Central memory CD8-positive, alpha-beta T cell (primary cell): ENCODE data around the gene CDH2.
A peak's percentile ranks its signal among the peaks of the same experiment; 100 is the strongest.

Experiments used
- ATAC-seq: fragments of 150-1000 bp; cut with Tn5 transposase; replicated peaks from 2 replicates; pipeline ENCODE4 v1.10.0; 2022; ENCODE audit warnings: mild to moderate bottlenecking, moderate FRiP score, moderate number of reproducible peaks; ENCODE audit not compliant: poor library complexity, severe bottlenecking; ENCODE audit errors: extremely low read depth
- DNase-seq, 2 donors: peaks; one replicate each; pipeline ENCODE4 v3.0.0; 2021; ENCODE audit warnings: low spot score in 2 of 2
- H3K27ac Mint-ChIP-seq: one replicate; pipeline ENCODE4 v1.8.0; 2022; ENCODE audit warnings: low read depth, mild to moderate bottlenecking, moderate library complexity, mixed read lengths
- H3K27me3 Mint-ChIP-seq: one replicate; pipeline ENCODE4 v1.8.0; 2022; ENCODE audit warnings: mixed read lengths
- H3K36me3 Mint-ChIP-seq: one replicate; pipeline ENCODE4 v1.8.0; 2022; ENCODE audit warnings: mild to moderate bottlenecking, moderate library complexity, mixed read lengths; ENCODE audit not compliant: insufficient read depth
- H3K4me1 Mint-ChIP-seq: one replicate; pipeline ENCODE4 v1.8.0; 2022; ENCODE audit warnings: mixed read lengths
- H3K4me3 Mint-ChIP-seq: one replicate; pipeline ENCODE4 v1.8.0; 2022; ENCODE audit warnings: mild to moderate bottlenecking, moderate library complexity, mixed read lengths
- H3K9me3 Mint-ChIP-seq: one replicate; pipeline ENCODE4 v1.8.0; 2022; ENCODE audit warnings: mixed read lengths

The CDH2 gene

DNA sequence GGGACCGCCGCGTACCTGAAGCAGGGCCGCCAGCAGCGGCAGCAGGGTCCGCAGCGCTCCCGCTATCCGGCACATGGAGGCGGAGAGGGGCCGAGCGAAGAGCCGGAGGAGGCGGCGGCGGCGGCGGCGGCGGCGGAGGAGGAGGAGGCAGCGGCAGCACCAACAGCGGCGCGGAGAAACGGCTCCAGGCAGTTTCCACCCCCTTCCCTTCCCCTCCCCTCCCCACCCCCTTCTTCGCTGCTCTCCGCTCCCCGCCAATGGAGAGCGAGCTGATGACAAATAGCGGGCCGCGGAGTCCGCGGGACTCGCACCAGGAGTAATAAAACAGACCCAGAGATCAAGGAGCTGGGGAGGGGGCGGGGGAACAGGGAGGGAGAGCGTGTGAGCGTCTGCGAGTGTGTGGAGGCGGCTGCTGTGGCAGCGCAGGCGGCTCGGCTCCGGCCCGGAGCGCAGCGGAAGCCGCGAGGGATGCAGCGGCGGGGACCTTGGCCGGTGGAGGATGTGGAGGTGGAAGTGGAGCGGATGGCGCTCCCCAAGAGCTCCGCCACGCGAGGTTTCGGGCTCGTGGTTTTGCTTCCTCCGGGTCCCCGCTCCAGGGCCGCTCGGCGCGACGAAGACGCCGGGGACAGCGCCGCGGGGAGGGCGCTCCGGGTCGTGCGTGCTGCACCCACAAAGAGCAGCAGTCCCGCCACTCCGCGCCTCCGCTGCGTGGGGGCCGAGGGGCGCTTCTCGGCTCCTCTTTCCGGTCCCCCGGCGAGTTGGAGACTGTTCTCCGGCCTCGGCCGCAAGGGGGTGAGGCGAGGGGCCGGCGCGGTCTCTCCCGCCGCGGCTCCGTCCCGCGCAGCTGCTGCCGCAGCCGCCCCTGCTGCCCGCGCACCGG lies at the start of gene CDH2:
TSS of gene CDH2 (minus strand) at position 183 of the 880 bp plus-strand sequence. CDS start at position 75, 108 bp downstream.
- Mint-ChIP-seq H3K4me1 (peaks cover 10% of the 10 kb centered on the region), H3K9me3 (no peaks in the 10 kb centered on the region), H3K4me3 (peak within 1 kb of the TSS; percentile 65), H3K36me3 (no peaks in the 10 kb centered on the region), H3K27me3 (peaks cover 40% of the 10 kb centered on the region), H3K27ac (no peak within 1 kb of the TSS)
- DNase-seq (no peak), ATAC-seq (no peak)

DNA sequence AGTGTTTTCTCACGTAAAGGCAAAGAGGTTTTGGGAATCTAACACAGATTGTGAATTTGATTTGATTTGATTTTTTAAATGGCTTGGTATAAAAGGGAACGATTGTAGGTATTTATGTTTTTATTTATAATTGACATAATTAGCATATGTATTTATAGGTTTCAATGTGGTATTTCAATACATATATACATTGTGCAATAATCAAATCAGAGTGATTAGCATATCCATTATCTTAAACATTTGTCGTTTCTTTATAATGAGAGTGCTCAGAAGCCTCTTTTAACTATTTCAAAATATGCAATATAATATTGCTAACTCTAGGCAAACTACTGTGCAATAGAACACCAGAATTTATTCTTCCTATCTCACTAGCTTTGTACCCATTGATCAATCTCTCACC lies 35.1 kb upstream of the CDH2 start:
- ATAC-seq (no peak), DNase-seq (no peak)
- Mint-ChIP-seq H3K27ac (no peak overlapping the region), H3K4me1 (no peaks in the 10 kb centered on the region), H3K27me3 (no peaks in the 10 kb centered on the region), H3K36me3 (no peaks in the 10 kb centered on the region), H3K9me3 (peaks cover 7% of the 10 kb centered on the region), H3K4me3 (no peak overlapping the region)

- H3K27me3 Mint-ChIP-seq = no peaks in the 10 kb centered on the region
- ATAC-seq = no peak
- DNase-seq = no peak
- no peaks in the 10 kb centered on the region for H3K36me3 Mint-ChIP-seq
- no peak overlapping the region for H3K4me3 Mint-ChIP-seq
- H3K4me1 Mint-ChIP-seq = no peaks in the 10 kb centered on the region
- H3K9me3 Mint-ChIP-seq = peaks cover 7% of the 10 kb centered on the region
- H3K27ac Mint-ChIP-seq = no peak overlapping the region
Observed at GRCh38 chr18:28208712-28209265, 31.9 kb upstream of the CDH2 start.

- ATAC-seq = no peak
- no peaks in the 10 kb centered on the region for H3K27me3 Mint-ChIP-seq
- no peak for DNase-seq
- H3K4me3 Mint-ChIP-seq = no peak overlapping the region
- peaks cover 7% of the 10 kb centered on the region for H3K9me3 Mint-ChIP-seq
- H3K36me3 Mint-ChIP-seq = no peaks in the 10 kb centered on the region
- no peaks in the 10 kb centered on the region for H3K4me1 Mint-ChIP-seq
- H3K27ac Mint-ChIP-seq = no peak overlapping the region
Observed at GRCh38 chr18:28208268-28208667, 31.3 kb upstream of the CDH2 start.

- DNase-seq (no peak), ATAC-seq (no peak)
- no peaks in the 10 kb centered on the region for H3K27me3 Mint-ChIP-seq
- H3K4me1 Mint-ChIP-seq = no peaks in the 10 kb centered on the region
- H3K4me3 Mint-ChIP-seq = no peak overlapping the region
- no peaks in the 10 kb centered on the region for H3K36me3 Mint-ChIP-seq
- no peak overlapping the region for H3K27ac Mint-ChIP-seq
- H3K9me3 Mint-ChIP-seq = peaks cover 7% of the 10 kb centered on the region
Observed at GRCh38 chr18:28204154-28204553, 27.2 kb upstream of the CDH2 start.

- Mint-ChIP-seq H3K4me3 (no peak overlapping the region), H3K27ac (no peak overlapping the region), H3K36me3 (no peaks in the 10 kb centered on the region), H3K27me3 (no peaks in the 10 kb centered on the region), H3K9me3 (no peaks in the 10 kb centered on the region), H3K4me1 (no peaks in the 10 kb centered on the region)
- ATAC-seq = no peak
- DNase-seq = no peak
Observed at GRCh38 chr18:28201056-28201455, 24.1 kb upstream of the CDH2 start.

GRCh38 chr18:28198620-28199019 lies 21.7 kb upstream of the CDH2 start:
- no peaks in the 10 kb centered on the region for H3K27me3 Mint-ChIP-seq
- DNase-seq (no peak), ATAC-seq (no peak)
- no peak overlapping the region for H3K27ac Mint-ChIP-seq
- no peak overlapping the region for H3K4me3 Mint-ChIP-seq
- H3K9me3 Mint-ChIP-seq = peaks cover 9% of the 10 kb centered on the region
- H3K36me3 Mint-ChIP-seq = no peaks in the 10 kb centered on the region
- no peaks in the 10 kb centered on the region for H3K4me1 Mint-ChIP-seq

GRCh38 chr18:28193177-28193778 lies 16.3 kb upstream of the CDH2 start:
- Mint-ChIP-seq H3K27me3 (no peaks in the 10 kb centered on the region), H3K9me3 (peaks cover 9% of the 10 kb centered on the region), H3K4me1 (no peaks in the 10 kb centered on the region), H3K4me3 (no peak overlapping the region), H3K36me3 (no peaks in the 10 kb centered on the region), H3K27ac (no peak overlapping the region)
- ATAC-seq = no peak
- no peak for DNase-seq

- Mint-ChIP-seq H3K27me3 (no peaks in the 10 kb centered on the region), H3K4me3 (no peak overlapping the region), H3K9me3 (peaks cover 4% of the 10 kb centered on the region), H3K36me3 (no peaks in the 10 kb centered on the region), H3K27ac (no peak overlapping the region), H3K4me1 (no peaks in the 10 kb centered on the region)
- DNase-seq = no peak
- no peak for ATAC-seq
Observed at GRCh38 chr18:28189400-28190239, 12.7 kb upstream of the CDH2 start.

GRCh38 chr18:28185121-28185520 lies 8.2 kb upstream of the CDH2 start:
- Mint-ChIP-seq H3K36me3 (no peaks in the 10 kb centered on the region), H3K27me3 (no peaks in the 10 kb centered on the region)

DNA sequence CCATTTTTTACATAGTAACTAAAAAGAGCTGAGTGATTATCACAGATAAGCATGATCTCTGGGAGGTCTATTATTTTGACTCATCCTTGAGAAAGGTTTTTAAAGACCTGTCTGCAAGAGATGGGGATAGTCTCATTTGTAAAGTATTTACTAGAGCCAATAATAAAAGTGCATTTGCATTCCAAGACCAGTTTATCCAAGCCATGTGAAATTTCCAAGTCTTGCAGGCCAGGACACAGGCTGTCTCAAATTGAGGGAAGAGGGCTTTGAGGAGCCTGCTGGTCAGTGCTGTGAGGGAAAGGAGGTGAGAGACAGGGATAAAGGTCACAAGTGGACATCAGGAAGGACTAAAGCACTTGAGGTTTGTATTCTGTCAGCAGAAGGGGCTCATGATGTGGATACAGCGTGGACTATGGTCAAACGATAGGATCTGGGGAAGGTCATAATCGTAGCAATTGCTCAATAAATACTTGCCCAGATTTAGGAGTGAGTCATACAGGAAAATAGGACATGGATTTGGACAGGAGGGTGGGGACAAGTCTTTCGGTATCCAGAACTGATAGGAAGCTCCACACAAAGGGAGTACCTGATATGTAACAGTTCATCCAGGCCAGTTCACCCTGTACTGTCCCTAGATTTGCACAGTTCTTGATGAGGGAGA lies 6.6 kb upstream of the CDH2 start:
- Mint-ChIP-seq H3K36me3 (no peaks in the 10 kb centered on the region), H3K4me3 (no peak overlapping the region), H3K4me1 (no peaks in the 10 kb centered on the region), H3K27me3 (peaks cover 11% of the 10 kb centered on the region), H3K27ac (no peak overlapping the region), H3K9me3 (no peaks in the 10 kb centered on the region)
- no peak for ATAC-seq
- no peak for DNase-seq

More at GRCh38 chr18:28185121-28185520, 8.2 kb upstream of the CDH2 start:
- no peaks in the 10 kb centered on the region for H3K9me3 Mint-ChIP-seq
- H3K4me3 Mint-ChIP-seq = no peak overlapping the region
- no peaks in the 10 kb centered on the region for H3K4me1 Mint-ChIP-seq
- DNase-seq (no peak), ATAC-seq (no peak)
- no peak overlapping the region for H3K27ac Mint-ChIP-seq

DNA sequence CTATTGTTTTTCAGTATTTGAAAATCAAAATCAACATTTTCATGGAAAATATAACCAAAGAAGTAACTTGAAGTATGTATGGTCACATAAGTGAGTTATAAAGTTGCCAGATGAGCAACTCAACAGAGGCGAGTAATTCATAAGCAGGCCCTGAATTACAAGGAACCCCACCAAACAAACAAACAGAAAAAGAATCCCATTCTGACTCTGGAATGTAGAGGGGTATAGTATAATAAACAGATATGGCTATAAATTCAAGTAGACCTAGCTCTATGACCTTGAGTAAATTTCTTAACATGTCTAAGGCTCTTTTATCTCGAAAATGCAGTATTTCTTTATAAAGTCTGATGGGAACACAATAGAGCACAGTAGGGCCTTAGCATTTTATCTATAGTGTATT lies 4.7 kb upstream of the CDH2 start:
- ATAC-seq (no peak), DNase-seq (no peak)
- no peak overlapping the region for H3K27ac Mint-ChIP-seq
- H3K27me3 Mint-ChIP-seq = peaks cover 18% of the 10 kb centered on the region
- H3K4me1 Mint-ChIP-seq = no peaks in the 10 kb centered on the region
- no peaks in the 10 kb centered on the region for H3K9me3 Mint-ChIP-seq
- no peak overlapping the region for H3K4me3 Mint-ChIP-seq
- no peaks in the 10 kb centered on the region for H3K36me3 Mint-ChIP-seq
